Endothelial cell of umbilical vein (primary cell): ENCODE measurements around the gene KIAA2012. TPM values are rescaled to one million over a fixed set of nuclear protein-coding genes. Genes with fewer than 3 reads are reported as not detected.

Experiments used
- BruUV-seq: library from RNA; stranded (reverse); fragments of 400-500 nt; replicated peaks from 2 replicates; lab custom pipeline; 2021; lab: Mats Ljungman, UMichigan
- CTCF ChIA-PET: fragments of 300-600, 350-600 bp; sonication (Branson Sonifier 250); formaldehyde crosslinking; loops from one replicate; lab custom pipeline; 2021; ENCODE audit warnings: antibody characterized with exemption, inconsistent platforms; lab: Charles Lee
- POLR2A ChIA-PET: fragments of 300-600, 350-600 bp; sonication (Branson Sonifier 250); formaldehyde crosslinking; loops from one replicate; lab custom pipeline; 2021; ENCODE audit warnings: antibody characterized with exemption, inconsistent platforms; lab: Charles Lee
- DNase-seq: peaks from one replicate; pipeline ENCODE4 v3.0.0-alpha.2; 2011; ENCODE audit warnings: low read depth, low spot score
- FAIRE-seq: peaks from 2 replicates; lab custom pipeline; 2011; peaks lifted over from hg19 to GRCh38; lab: Jason Lieb, UNC
- H2AFZ ChIP-seq: 2 replicates; pipeline ENCODE4 v1.6.0; 2012; ENCODE audit warnings: low read depth, low read length, control low read depth, inconsistent platforms
- H3K27ac ChIP-seq: 2 replicates; pipeline ENCODE4 v1.5.1; 2011; ENCODE audit warnings: low read depth, mild to moderate bottlenecking, control low read depth, low read length, moderate library complexity; ENCODE audit not compliant: insufficient read depth
- H3K27me3 ChIP-seq, 2 experiments: 2 replicates each; pipeline versions ENCODE4 v1.6.0 to v1.6.1; 2011; ENCODE audit warnings: low read length in 2 of 2, mixed read lengths in 1 of 2; ENCODE audit not compliant: control insufficient read depth in 2 of 2, insufficient read depth in 2 of 2
- H3K36me3 ChIP-seq, 2 experiments: 2 replicates in 1 of 2; 3 replicates in 1 of 2; pipeline ENCODE4 v1.5.1; 2011; ENCODE audit warnings: low read length in 2 of 2, mild to moderate bottlenecking in 1 of 2, moderate library complexity in 1 of 2; ENCODE audit not compliant: control insufficient read depth in 2 of 2, insufficient read depth in 2 of 2; ENCODE audit errors: extremely low read depth in 1 of 2
- H3K4me1 ChIP-seq: 3 replicates; pipeline ENCODE4 v1.5.1; 2011; ENCODE audit warnings: mild to moderate bottlenecking, low read length; ENCODE audit not compliant: control insufficient read depth, insufficient read depth; ENCODE audit errors: extremely low read depth
- H3K4me2 ChIP-seq: 2 replicates; pipeline ENCODE4 v1.6.1; 2011; ENCODE audit warnings: low read length, control low read depth, mixed read lengths; ENCODE audit not compliant: insufficient read depth
- H3K4me3 ChIP-seq, 3 experiments: fragments of 200-600 bp in 1 of 3; sonication (generic), shearing (Covaris generic) in 1 of 3; replicated peaks in 1 of 3; 2 replicates each; pipeline ENCODE4 v1.5.1; 2011 to 2016; ENCODE audit warnings: control low read depth in 3 of 3, low read length in 3 of 3, mild to moderate bottlenecking in 2 of 3, inconsistent platforms in 1 of 3, low read depth in 1 of 3, moderate library complexity in 1 of 3; ENCODE audit not compliant: insufficient read depth in 1 of 3
- H3K79me2 ChIP-seq: 2 replicates; pipeline ENCODE4 v1.6.0; 2012; ENCODE audit warnings: low read length, inconsistent platforms; ENCODE audit not compliant: control insufficient read depth, insufficient read depth
- H3K9ac ChIP-seq: replicated peaks from 2 replicates; pipeline ENCODE3; 2011; ENCODE audit warnings: low read length, control low read depth; ENCODE audit not compliant: insufficient read depth; ENCODE audit errors: extremely low read depth
- H3K9me1 ChIP-seq: replicated peaks from 3 replicates; pipeline ENCODE4 v1.6.0; 2011; ENCODE audit warnings: mild to moderate bottlenecking, low read length; ENCODE audit not compliant: control insufficient read depth, insufficient read depth; ENCODE audit errors: extremely low read depth
- H3K9me3 ChIP-seq: replicated peaks from 2 replicates; pipeline ENCODE4 v1.5.1; 2012; ENCODE audit warnings: low read length, inconsistent platforms; ENCODE audit not compliant: control insufficient read depth, insufficient read depth
- H4K20me1 ChIP-seq: replicated peaks from 2 replicates; pipeline ENCODE3; 2011; ENCODE audit warnings: mild to moderate bottlenecking, low read length; ENCODE audit not compliant: control insufficient read depth, insufficient read depth; ENCODE audit errors: extremely low read depth
- CTCF ChIP-seq, 2 donors: IDR thresholded peaks; 1 replicate in 1 of 2; 2 replicates in 1 of 2; pipeline ENCODE4 v1.5.1; 2011; ENCODE audit warnings: low read length in 2 of 2, mild to moderate bottlenecking in 2 of 2, moderate library complexity in 2 of 2, control low read depth in 1 of 2, inconsistent platforms in 1 of 2, low read depth in 1 of 2; ENCODE audit not compliant: insufficient read depth in 1 of 2; ENCODE audit errors: extremely low read depth in 1 of 2
- EZH2 ChIP-seq: IDR thresholded peaks from 2 replicates; pipeline ENCODE4 v1.6.1; 2012; ENCODE audit warnings: borderline replicate concordance, low read depth, mild to moderate bottlenecking, moderate library complexity, low read length, inconsistent platforms; ENCODE audit not compliant: severe bottlenecking
- FOS ChIP-seq: IDR thresholded peaks from 2 replicates; pipeline ENCODE4 v1.6.1; 2011; ENCODE audit warnings: mild to moderate bottlenecking, low read length, moderate library complexity, borderline replicate concordance; ENCODE audit not compliant: insufficient read depth
- GATA2 ChIP-seq: IDR thresholded peaks from 2 replicates; pipeline ENCODE4 v1.7.0; 2011; ENCODE audit warnings: low read depth, mild to moderate bottlenecking, moderate library complexity, mixed read lengths, low read length; ENCODE audit not compliant: insufficient read length, insufficient read depth
- JUN ChIP-seq: IDR thresholded peaks from 2 replicates; pipeline ENCODE4 v1.6.1; 2011; ENCODE audit warnings: borderline replicate concordance, low read depth; ENCODE audit not compliant: insufficient read length, insufficient read depth
- MYC ChIP-seq: IDR thresholded peaks from one replicate; pipeline ENCODE4 v1.6.1; 2011; ENCODE audit warnings: mild to moderate bottlenecking, low read depth, low read length
- POLR2A ChIP-seq: IDR thresholded peaks from 2 replicates; pipeline ENCODE4 v1.6.1; 2012; ENCODE audit warnings: low read depth, mild to moderate bottlenecking, control low read depth, low read length
- POLR2AphosphoS5 ChIP-seq: IDR thresholded peaks from 2 replicates; pipeline ENCODE4 v1.6.1; 2012; ENCODE audit warnings: low read depth, mild to moderate bottlenecking, control low read depth, low read length, moderate library complexity; ENCODE audit not compliant: insufficient read depth
- dilution Hi-C: fragments of 300-500 bp; cut with MboI; formaldehyde crosslinking; loops from one replicate; pipeline ENCODE4 v1.15.0; 2019; ENCODE audit warnings: low sequenced_read_pairs; ENCODE audit not compliant: extremely low pct_ligation_motif_present
- intact Hi-C: fragments of 100-400 bp; cut with micrococcal nuclease; formaldehyde crosslinking; loops from one replicate; pipeline ENCODE4 v1.10.0; 2022
- polyA plus RNA-seq, 4 experiments: library from polyadenylated mRNA; depleted of rRNA in 3 of 4; stranded (reverse) in 3 of 4; unstranded in 1 of 4; fragments of >200 nt; gene quantifications; 2 replicates each; pipeline versions ENCODE4 v1.2.1 to v1.2.3, GENCODE V29; 2011 to 2012; ENCODE audit warnings: missing spikeins in 1 of 4
- total RNA-seq: library from RNA; stranded (reverse); gene quantifications from 2 replicates; pipeline ENCODE4 v1.2.3, GENCODE V29; 2021
- TF ChIP-seq, protein P1 (sequence below): IDR thresholded peaks from 2 replicates; pipeline ENCODE4 v1.6.1; 2011; ENCODE audit not compliant: insufficient read depth, insufficient read length

Gene KIAA2012
- total and polyA plus RNA-seq, 2 donors (not counting 3 experiments of a cell fraction or from before 2014, with no cell fraction given), result not detected

DNA sequence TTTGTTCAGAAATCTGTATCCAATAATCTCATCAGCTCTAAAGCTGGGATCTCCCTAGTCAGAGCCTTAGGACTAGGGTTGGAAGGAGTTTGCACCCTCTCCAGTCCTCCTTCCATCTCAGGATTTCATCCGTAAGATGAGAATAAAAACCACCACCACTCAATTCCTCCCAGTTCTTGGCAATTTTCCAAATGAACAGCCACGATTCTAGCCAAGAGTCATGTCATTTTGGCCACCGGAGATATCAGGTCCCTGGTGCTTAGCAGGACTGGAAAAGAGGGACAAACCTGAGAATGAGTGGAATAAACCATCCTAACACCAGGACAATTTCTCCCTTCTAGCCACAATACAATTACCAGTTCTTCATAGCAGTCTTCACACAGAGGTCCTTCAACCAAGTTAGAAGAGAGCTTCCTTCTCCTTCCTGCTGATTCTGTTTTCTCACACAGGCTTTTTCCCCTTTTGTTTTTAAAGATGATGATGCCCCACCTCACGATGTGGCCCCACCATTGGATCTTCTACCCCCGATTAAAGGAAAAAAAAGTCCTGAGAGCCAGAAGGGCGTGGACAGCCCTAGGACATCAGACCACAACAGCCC is 36.2 kb downstream of the KIAA2012 start:
- no peak overlapping the region for H3K9ac ChIP-seq
- no peaks in the 10 kb centered on the region for H3K9me1 ChIP-seq
- ChIA-PET CTCF (interaction anchor here (1.3 to 1.8 kb wide), 2 partner anchors 69 to 248 kb away, joined by 3 to 6 read pairs; no protein-coding TSS in a partner anchor), POLR2A (no interaction called here)
- DNase-seq (no peak), FAIRE-seq (no peak)
- TF ChIP-seq FOS (no peak), POLR2AphosphoS5 (no peak), EZH2 (no peak), POLR2A (no peak), GATA2 (no peak), JUN (no peak), CTCF (IDR thresholded peaks at IDR 0.05; ENCODE audit: extremely low read depth in 1 of 2, insufficient read depth in 1 of 2, low read depth in 1 of 2, low read length in 2 of 2) (no peak), MYC (no peak)
- TF ChIP-seq, protein P1, sequence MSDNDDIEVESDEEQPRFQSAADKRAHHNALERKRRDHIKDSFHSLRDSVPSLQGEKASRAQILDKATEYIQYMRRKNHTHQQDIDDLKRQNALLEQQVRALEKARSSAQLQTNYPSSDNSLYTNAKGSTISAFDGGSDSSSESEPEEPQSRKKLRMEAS, result no peak
- no peak overlapping the region for H3K27ac ChIP-seq
- no peak overlapping the region for H3K4me3 ChIP-seq
- intact Hi-C loops, result no loop called here
- no peaks in the 10 kb centered on the region for H3K36me3 ChIP-seq
- no peaks in the 10 kb centered on the region for H3K79me2 ChIP-seq
- no peaks in the 10 kb centered on the region for H3K9me3 ChIP-seq
- H4K20me1 ChIP-seq, result no peaks in the 10 kb centered on the region
- no peak overlapping the region for H2AFZ ChIP-seq
- BruUV-seq, result no TSS peak
- peaks cover 19 to 22% of the 10 kb centered on the region in 2 experiments for H3K27me3 ChIP-seq
- no peaks in the 10 kb centered on the region for H3K4me1 ChIP-seq
- no peak overlapping the region for H3K4me2 ChIP-seq
- dilution Hi-C loops, result no loop called here
